ENCODE measurements around the gene SYT2. TPM values are rescaled to one million over a fixed set of nuclear protein-coding genes. Genes with fewer than 3 reads are reported as not detected.
"Not testable (repeated sequence)": the region's sequence is repeated elsewhere in the genome, so short reads cannot be mapped to it uniquely, and the experiment has no call there.

The SYT2 gene
- total RNA-seq, 1 experiment from 2014 or later: not detected

- not testable (repeated sequence) for H3K4me3 ChIP-seq; H3K9me3 ChIP-seq (replicated peaks); H3K4me1 ChIP-seq (replicated peaks); H3K36me3 ChIP-seq; DNase-seq (ENCODE audit: low read depth in 1 of 2, low spot score in 2 of 2); H3K27ac ChIP-seq
- peaks cover 18% of the 10 kb centered on the region for H3K27me3 ChIP-seq (replicated peaks)
These were observed 71.5 kb downstream of the SYT2 start for GRCh38 chr1:202638701-202639305.

GRCh38 chr1:202638019-202638700 is 72.1 kb downstream of the SYT2 start:
- Histone ChIP-seq H3K9me3 (replicated peaks) (no peaks in the 10 kb centered on the region), H3K27me3 (replicated peaks) (peaks cover 13% of the 10 kb centered on the region), H3K27ac (no peak overlapping the region), H3K4me3 (no peak overlapping the region), H3K4me1 (replicated peaks) (peaks cover 3% of the 10 kb centered on the region; the same call in 1 of the 2 replicates), H3K36me3 (no peaks in the 10 kb centered on the region)
- DNase-seq (ENCODE audit: low read depth in 1 of 2, low spot score in 2 of 2): no peak

GRCh38 chr1:202637321-202638018 is 72.8 kb downstream of the SYT2 start:
- not testable (repeated sequence) for H3K27me3 ChIP-seq (replicated peaks); DNase-seq (ENCODE audit: low read depth in 1 of 2, low spot score in 2 of 2); H3K27ac ChIP-seq; H3K4me3 ChIP-seq; H3K9me3 ChIP-seq (replicated peaks); H3K36me3 ChIP-seq; H3K4me1 ChIP-seq (replicated peaks)

GRCh38 chr1:202636171-202636570 is 74.1 kb downstream of the SYT2 start:
- not testable (repeated sequence) for H3K4me3 ChIP-seq; H3K27me3 ChIP-seq (replicated peaks); H3K9me3 ChIP-seq (replicated peaks); H3K36me3 ChIP-seq; H3K4me1 ChIP-seq (replicated peaks); DNase-seq (ENCODE audit: low read depth in 1 of 2, low spot score in 2 of 2); H3K27ac ChIP-seq

- Histone ChIP-seq H3K27ac (no peak overlapping the region), H3K9me3 (replicated peaks) (no peaks in the 10 kb centered on the region), H3K36me3 (no peaks in the 10 kb centered on the region), H3K4me1 (replicated peaks) (no peaks in the 10 kb centered on the region), H3K4me3 (no peak overlapping the region), H3K27me3 (replicated peaks) (no peaks in the 10 kb centered on the region)
- DNase-seq (ENCODE audit: low read depth in 1 of 2, low spot score in 2 of 2): no peak
These were observed 78.0 kb downstream of the SYT2 start for GRCh38 chr1:202632241-202632640.

- Histone ChIP-seq H3K9me3 (replicated peaks) (no peaks in the 10 kb centered on the region), H3K36me3 (no peaks in the 10 kb centered on the region), H3K4me1 (replicated peaks) (no peaks in the 10 kb centered on the region), H3K27ac (no peak overlapping the region), H3K4me3 (no peak overlapping the region), H3K27me3 (replicated peaks) (no peaks in the 10 kb centered on the region)
- no peak for DNase-seq (ENCODE audit: low read depth in 1 of 2, low spot score in 2 of 2)
These were observed 79.0 kb downstream of the SYT2 start for GRCh38 chr1:202631076-202631923.

- Histone ChIP-seq H3K27me3 (replicated peaks) (no peaks in the 10 kb centered on the region), H3K4me1 (replicated peaks) (no peaks in the 10 kb centered on the region), H3K27ac (no peak overlapping the region), H3K36me3 (no peaks in the 10 kb centered on the region), H3K9me3 (replicated peaks) (no peaks in the 10 kb centered on the region), H3K4me3 (no peak overlapping the region)
- no peak for DNase-seq (ENCODE audit: low read depth in 1 of 2, low spot score in 2 of 2)
These were observed 79.7 kb downstream of the SYT2 start for GRCh38 chr1:202630541-202630940.

GRCh38 chr1:202630096-202630495 is 80.2 kb downstream of the SYT2 start:
- H3K27ac ChIP-seq; H3K4me3 ChIP-seq; H3K9me3 ChIP-seq (replicated peaks): not testable (repeated sequence)

GRCh38 chr1:202629257-202629811 is 80.9 kb downstream of the SYT2 start:
- H3K9me3 ChIP-seq (replicated peaks); DNase-seq (ENCODE audit: low read depth in 1 of 2, low spot score in 2 of 2); H3K27me3 ChIP-seq (replicated peaks): not testable (repeated sequence)

More at GRCh38 chr1:202630096-202630495, 80.2 kb downstream of the SYT2 start:
- H3K4me1 ChIP-seq (replicated peaks); H3K36me3 ChIP-seq; H3K27me3 ChIP-seq (replicated peaks); DNase-seq (ENCODE audit: low read depth in 1 of 2, low spot score in 2 of 2): not testable (repeated sequence)

GRCh38 chr1:202628646-202629215 is 81.5 kb downstream of the SYT2 start:
- H3K27ac ChIP-seq: no peak overlapping the region
- no peaks in the 10 kb centered on the region for H3K36me3 ChIP-seq
- DNase-seq (ENCODE audit: low read depth in 1 of 2, low spot score in 2 of 2): no peak
- peaks cover 6% of the 10 kb centered on the region; the same call in 1 of the 2 replicates for H3K4me1 ChIP-seq (replicated peaks)
- H3K27me3 ChIP-seq (replicated peaks): no peaks in the 10 kb centered on the region
- H3K4me3 ChIP-seq: no peak overlapping the region
- no peaks in the 10 kb centered on the region for H3K9me3 ChIP-seq (replicated peaks)

More at GRCh38 chr1:202629257-202629811, 80.9 kb downstream of the SYT2 start:
- H3K4me1 ChIP-seq (replicated peaks); H3K27ac ChIP-seq; H3K4me3 ChIP-seq; H3K36me3 ChIP-seq: not testable (repeated sequence)

- Histone ChIP-seq H3K27ac (no peak overlapping the region), H3K9me3 (replicated peaks) (no peaks in the 10 kb centered on the region), H3K4me3 (no peak overlapping the region), H3K27me3 (replicated peaks) (no peaks in the 10 kb centered on the region), H3K36me3 (no peaks in the 10 kb centered on the region), H3K4me1 (replicated peaks) (peaks cover 11% of the 10 kb centered on the region)
- DNase-seq (ENCODE audit: low read depth in 1 of 2, low spot score in 2 of 2): no peak
These were observed 82.3 kb downstream of the SYT2 start for GRCh38 chr1:202627841-202628565.

- not testable (repeated sequence) for H3K27ac ChIP-seq; H3K9me3 ChIP-seq (replicated peaks); H3K36me3 ChIP-seq; H3K27me3 ChIP-seq (replicated peaks); H3K4me3 ChIP-seq; DNase-seq (ENCODE audit: low read depth in 1 of 2, low spot score in 2 of 2)
- H3K4me1 ChIP-seq (replicated peaks): peaks cover 14% of the 10 kb centered on the region
These were observed 83.2 kb downstream of the SYT2 start for GRCh38 chr1:202627036-202627435.
